H1 (cell line): ENCODE results near the gene ARHGEF3.

ENCODE experiments used
- EP300 ChIP-seq, 2 experiments: IDR thresholded peaks; 1 replicate in 1 of 2; 2 replicates in 1 of 2; pipeline ENCODE4 v1.6.1; 2011 to 2012; ENCODE audit warnings: low read depth in 2 of 2, low read length in 2 of 2, mild to moderate bottlenecking in 2 of 2, borderline replicate concordance in 1 of 2, inconsistent platforms in 1 of 2, moderate library complexity in 1 of 2
- EZH2 ChIP-seq: fragments of 200-600 bp; sonication (generic); IDR thresholded peaks from 2 replicates; pipeline ENCODE4 v1.7.1; 2012; ENCODE audit warnings: low read depth, mild to moderate bottlenecking, moderate library complexity, low read length, inconsistent platforms; ENCODE audit not compliant: severe bottlenecking
- KDM1A ChIP-seq: fragments of 200-600, 300-600 bp; sonication (generic); IDR thresholded peaks from 2 replicates; pipeline ENCODE4 v1.7.1; 2016; ENCODE audit warnings: mild to moderate bottlenecking, low read length, borderline replicate concordance
- MAFK ChIP-seq: IDR thresholded peaks from 2 replicates; pipeline ENCODE4 v1.6.1; 2012; ENCODE audit warnings: low read depth, mild to moderate bottlenecking, improper control_type of control experiment, low read length
- POLR2A ChIP-seq, 2 experiments: IDR thresholded peaks; 1 replicate in 1 of 2; 2 replicates in 1 of 2; pipeline ENCODE4 v1.6.1; 2011; ENCODE audit warnings: low read depth in 2 of 2, low read length in 2 of 2, mild to moderate bottlenecking in 2 of 2; ENCODE audit errors: control extremely low read depth in 1 of 2
- POLR2AphosphoS5 ChIP-seq: IDR thresholded peaks from 2 replicates; pipeline ENCODE4 v1.6.1; 2011; ENCODE audit warnings: low read depth, low read length
- RFX5 ChIP-seq: IDR thresholded peaks from 2 replicates; pipeline ENCODE4 v1.6.1; 2011; ENCODE audit warnings: low read depth, low read length, improper control_type of control experiment, borderline replicate concordance
- SIN3A ChIP-seq, 2 experiments: IDR thresholded peaks in 1 of 2; conservative IDR thresholded peaks in 1 of 2; 2 replicates each; pipeline ENCODE4 v1.6.1; 2011 to 2012; ENCODE audit warnings: low read length in 2 of 2, improper control_type of control experiment in 1 of 2, low read depth in 1 of 2, mild to moderate bottlenecking in 1 of 2
- SIX5 ChIP-seq: IDR thresholded peaks from 2 replicates; pipeline ENCODE4 v1.6.1; 2011; ENCODE audit warnings: mild to moderate bottlenecking, low read depth, low read length
- SP1 ChIP-seq: IDR thresholded peaks from 2 replicates; pipeline ENCODE4 v1.6.1; 2011; ENCODE audit warnings: low read depth, low read length
- TAF1 ChIP-seq: IDR thresholded peaks from 2 replicates; pipeline ENCODE4 v1.6.1; 2011; ENCODE audit warnings: mild to moderate bottlenecking, low read depth, low read length
- TF ChIP-seq, protein P1 (sequence below), 3 experiments: IDR thresholded peaks; 1 replicate in 2 of 3; 2 replicates in 1 of 3; pipeline versions ENCODE4 v1.5.1 to v1.6.1; 2011; ENCODE audit warnings: low read length in 3 of 3, mild to moderate bottlenecking in 3 of 3, inconsistent platforms in 2 of 3, low read depth in 1 of 3, moderate library complexity in 1 of 3; ENCODE audit not compliant: insufficient read depth in 1 of 3; ENCODE audit errors: control extremely low read depth in 1 of 3
- TF ChIP-seq, protein P2 (sequence below): IDR thresholded peaks from 2 replicates; pipeline ENCODE4 v1.6.1; 2012; ENCODE audit warnings: inconsistent platforms
- TF ChIP-seq, protein P3 (sequence below): IDR thresholded peaks from 2 replicates; pipeline ENCODE4 v1.6.1; 2011; ENCODE audit warnings: low read depth, mild to moderate bottlenecking, low read length; ENCODE audit not compliant: insufficient read depth

DNA sequence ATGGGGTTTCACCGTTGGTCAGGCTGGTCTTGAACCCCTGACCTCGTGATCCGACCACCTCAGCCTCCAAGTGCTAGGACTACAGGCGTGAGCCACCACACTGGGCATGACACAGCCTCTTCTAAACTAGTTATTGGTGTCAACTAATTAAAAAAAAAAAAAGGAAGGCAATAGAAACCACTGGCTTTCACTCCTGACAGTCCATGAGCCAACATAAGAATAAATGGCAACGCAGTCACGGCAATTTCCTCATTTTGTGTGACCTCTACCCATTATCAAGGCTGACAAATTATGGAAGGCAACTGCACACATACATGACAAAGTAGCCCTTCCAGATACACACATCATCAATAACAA is 5.9 kb downstream of the ARHGEF3 start:
- TF ChIP-seq TAF1 (no peak), SIX5 (no peak), POLR2A (IDR thresholded peaks at IDR 0.05; ENCODE audit: control extremely low read depth in 1 of 2, low read depth in 2 of 2, low read length in 2 of 2) (no peak), SIN3A (conservative IDR thresholded peaks at IDR 0.05 in 1 of 2, IDR thresholded peaks at IDR 0.05 in 1 of 2; ENCODE audit: low read depth in 1 of 2, low read length in 2 of 2) (no peak), RFX5 (no peak), EZH2 (no peak), POLR2AphosphoS5 (no peak), SP1 (no peak), KDM1A (no peak), EP300 (IDR thresholded peaks at IDR 0.05; ENCODE audit: borderline replicate concordance in 1 of 2, low read depth in 2 of 2, low read length in 2 of 2) (no peak), MAFK (no peak)
- TF ChIP-seq, protein P1, sequence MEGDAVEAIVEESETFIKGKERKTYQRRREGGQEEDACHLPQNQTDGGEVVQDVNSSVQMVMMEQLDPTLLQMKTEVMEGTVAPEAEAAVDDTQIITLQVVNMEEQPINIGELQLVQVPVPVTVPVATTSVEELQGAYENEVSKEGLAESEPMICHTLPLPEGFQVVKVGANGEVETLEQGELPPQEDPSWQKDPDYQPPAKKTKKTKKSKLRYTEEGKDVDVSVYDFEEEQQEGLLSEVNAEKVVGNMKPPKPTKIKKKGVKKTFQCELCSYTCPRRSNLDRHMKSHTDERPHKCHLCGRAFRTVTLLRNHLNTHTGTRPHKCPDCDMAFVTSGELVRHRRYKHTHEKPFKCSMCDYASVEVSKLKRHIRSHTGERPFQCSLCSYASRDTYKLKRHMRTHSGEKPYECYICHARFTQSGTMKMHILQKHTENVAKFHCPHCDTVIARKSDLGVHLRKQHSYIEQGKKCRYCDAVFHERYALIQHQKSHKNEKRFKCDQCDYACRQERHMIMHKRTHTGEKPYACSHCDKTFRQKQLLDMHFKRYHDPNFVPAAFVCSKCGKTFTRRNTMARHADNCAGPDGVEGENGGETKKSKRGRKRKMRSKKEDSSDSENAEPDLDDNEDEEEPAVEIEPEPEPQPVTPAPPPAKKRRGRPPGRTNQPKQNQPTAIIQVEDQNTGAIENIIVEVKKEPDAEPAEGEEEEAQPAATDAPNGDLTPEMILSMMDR (IDR thresholded peaks at IDR 0.05; ENCODE audit: control extremely low read depth in 1 of 3, insufficient read depth in 1 of 3, low read depth in 1 of 3, low read length in 3 of 3): no peak
- TF ChIP-seq, protein P2, sequence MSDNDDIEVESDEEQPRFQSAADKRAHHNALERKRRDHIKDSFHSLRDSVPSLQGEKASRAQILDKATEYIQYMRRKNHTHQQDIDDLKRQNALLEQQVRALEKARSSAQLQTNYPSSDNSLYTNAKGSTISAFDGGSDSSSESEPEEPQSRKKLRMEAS: no peak
- TF ChIP-seq, protein P3, sequence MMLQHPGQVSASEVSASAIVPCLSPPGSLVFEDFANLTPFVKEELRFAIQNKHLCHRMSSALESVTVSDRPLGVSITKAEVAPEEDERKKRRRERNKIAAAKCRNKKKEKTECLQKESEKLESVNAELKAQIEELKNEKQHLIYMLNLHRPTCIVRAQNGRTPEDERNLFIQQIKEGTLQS: no peak
